HEK293T (cell line): Measurements from ENCODE around the gene ARHGEF19.

ENCODE experiments used
- BHLHE40 ChIP-seq: fragments of 450-650 bp; IDR thresholded peaks from 2 replicates; pipeline ENCODE4 v1.6.1; 2016; ENCODE audit warnings: mild to moderate bottlenecking, moderate library complexity, borderline replicate concordance
- CTBP1 ChIP-seq: fragments of 450-650 bp; IDR thresholded peaks from 2 replicates; pipeline ENCODE4 v1.6.1; 2016; ENCODE audit warnings: borderline replicate concordance
- FOXK2 ChIP-seq: fragments of 450-650 bp; IDR thresholded peaks from 2 replicates; pipeline ENCODE4 v1.6.1; 2016; ENCODE audit warnings: mild to moderate bottlenecking
- FOXM1 ChIP-seq: fragments of 450-650 bp; IDR thresholded peaks from 2 replicates; pipeline ENCODE4 v1.6.1; 2017; ENCODE audit warnings: mild to moderate bottlenecking, borderline replicate concordance
- HDGF ChIP-seq: fragments of 450-650 bp; IDR thresholded peaks from 2 replicates; pipeline ENCODE4 v1.6.1; 2017; ENCODE audit warnings: antibody characterized with exemption, borderline replicate concordance
- L3MBTL2 ChIP-seq: fragments of 450-650 bp; conservative IDR thresholded peaks from 2 replicates; pipeline ENCODE4 v1.6.1; 2016; ENCODE audit warnings: mild to moderate bottlenecking
- NFRKB ChIP-seq: fragments of 450-650 bp; IDR thresholded peaks from 2 replicates; pipeline ENCODE4 v1.6.1; 2016; ENCODE audit warnings: mild to moderate bottlenecking, moderate library complexity
- SP1 ChIP-seq: fragments of 450-650 bp; IDR thresholded peaks from 2 replicates; pipeline ENCODE4 v1.6.1; 2017

DNA sequence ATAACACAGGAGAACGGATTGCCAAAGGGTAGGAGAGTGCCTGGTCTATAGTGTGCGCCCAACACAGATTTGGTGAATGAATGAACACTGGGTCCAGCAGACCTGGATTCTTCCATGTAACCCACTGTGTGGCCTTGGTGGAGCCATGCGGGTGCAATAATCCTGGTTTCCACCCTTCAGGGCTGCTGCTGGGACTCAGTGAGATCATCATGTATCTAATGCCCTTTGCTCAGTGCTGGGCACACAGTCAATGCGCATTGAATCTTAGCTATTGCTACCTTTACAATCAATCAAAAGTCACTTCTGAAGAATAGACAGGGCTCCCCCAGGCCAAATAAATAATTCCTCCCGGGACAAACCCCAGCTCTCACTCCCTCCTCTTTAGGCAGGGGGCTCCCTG is 50.7 kb downstream of the ARHGEF19 start:
- TF ChIP-seq BHLHE40 (no peak), SP1 (no peak), FOXM1 (no peak), L3MBTL2 (no peak), FOXK2 (no peak), NFRKB (no peak), HDGF (no peak), CTBP1 (no peak)
